Duodenal mucosa (tissue), 2 donors: ENCODE results near the gene ULBP2.
"Not testable (repeated sequence)": the region's sequence is repeated elsewhere in the genome, so short reads cannot be mapped to it uniquely, and the experiment has no call there.

Source experiments
- H3K27ac ChIP-seq: one replicate; pipeline ENCODE4 v1.7.0; 2013; ENCODE audit warnings: low read depth, low read length
- H3K27me3 ChIP-seq, 2 donors: one replicate each; pipeline ENCODE4 v1.7.0; 2013; ENCODE audit warnings: low read length in 2 of 2, control low read depth in 1 of 2; ENCODE audit not compliant: insufficient read depth in 2 of 2, control insufficient read depth in 1 of 2
- H3K36me3 ChIP-seq, 2 donors: one replicate each; pipeline ENCODE4 v1.7.0; 2013; ENCODE audit warnings: low read length in 2 of 2, control low read depth in 1 of 2; ENCODE audit not compliant: insufficient read depth in 2 of 2, control insufficient read depth in 1 of 2
- H3K4me1 ChIP-seq, 2 donors: one replicate each; pipeline ENCODE4 v1.7.0; 2013; ENCODE audit warnings: low read length in 2 of 2, control low read depth in 1 of 2; ENCODE audit not compliant: insufficient read depth in 2 of 2, control insufficient read depth in 1 of 2
- H3K4me3 ChIP-seq, 2 donors: one replicate each; pipeline ENCODE4 v1.7.0; 2013; ENCODE audit warnings: low read length in 2 of 2, low read depth in 1 of 2
- H3K9ac ChIP-seq, 2 donors: one replicate each; pipeline ENCODE4 v1.7.0; 2013; ENCODE audit warnings: low read length in 2 of 2, low read depth in 1 of 2
- H3K9me3 ChIP-seq, 2 donors: one replicate each; pipeline ENCODE4 v1.7.0; 2013; ENCODE audit warnings: low read length in 2 of 2, control low read depth in 1 of 2; ENCODE audit not compliant: control insufficient read depth in 1 of 2

The ULBP2 gene

GRCh38 chr6:149948011-149948410, 6.2 kb downstream of the ULBP2 start:
- H3K9me3 ChIP-seq = no peaks in the 10 kb centered on the region
- no peak overlapping the region for H3K9ac ChIP-seq
- H3K27me3 ChIP-seq = peaks cover 25 to 45% of the 10 kb centered on the region in 2 donors
- H3K27ac ChIP-seq = no peak overlapping the region
- H3K36me3 ChIP-seq = no peaks in the 10 kb centered on the region
- no peaks in the 10 kb centered on the region for H3K4me1 ChIP-seq
- H3K4me3 ChIP-seq = no peak overlapping the region

DNA sequence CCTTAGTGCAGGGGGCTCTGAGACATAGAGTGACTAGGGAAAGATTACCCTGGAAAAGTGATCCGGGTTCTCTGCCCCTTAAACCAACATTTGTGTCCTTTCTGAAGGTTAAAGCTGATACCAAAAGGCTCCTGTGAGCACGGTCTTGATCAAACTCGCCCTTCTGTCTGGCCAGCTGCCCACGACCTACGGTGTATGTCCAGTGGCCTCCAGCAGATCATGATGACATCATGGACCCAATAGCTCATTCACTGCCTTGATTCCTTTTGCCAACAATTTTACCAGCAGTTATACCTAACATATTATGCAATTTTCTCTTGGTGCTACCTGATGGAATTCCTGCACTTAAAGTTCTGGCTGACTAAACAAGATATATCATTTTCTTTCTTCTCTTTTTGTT, 6.8 kb downstream of the ULBP2 start:
- H3K9ac ChIP-seq = no peak overlapping the region
- H3K27ac ChIP-seq = no peak overlapping the region
- H3K4me3 ChIP-seq = no peak overlapping the region
- peaks cover 31 to 48% of the 10 kb centered on the region in 2 donors for H3K27me3 ChIP-seq
- H3K36me3 ChIP-seq = no peaks in the 10 kb centered on the region
- no peaks in the 10 kb centered on the region for H3K9me3 ChIP-seq
- no peaks in the 10 kb centered on the region for H3K4me1 ChIP-seq

DNA sequence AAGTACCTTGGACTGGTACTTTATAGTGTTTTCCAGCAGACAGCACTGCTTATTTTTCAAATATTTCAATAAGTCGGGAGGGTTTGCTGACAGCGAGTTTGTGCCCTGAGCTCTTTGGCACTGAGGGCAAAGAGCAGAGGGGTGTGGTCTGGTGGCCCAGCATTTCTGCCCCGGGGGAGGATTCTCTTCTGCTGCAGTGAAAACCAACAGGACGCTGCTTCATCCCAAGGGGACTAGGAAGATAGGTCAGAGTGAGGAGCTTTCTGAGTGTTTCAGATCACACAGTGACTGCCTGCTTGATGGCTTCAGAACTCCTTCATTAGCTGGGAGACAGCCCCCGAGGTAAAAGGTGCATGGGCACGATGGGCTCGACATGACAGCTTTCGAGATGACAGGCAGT, 8.6 kb downstream of the ULBP2 start:
- Histone ChIP-seq H3K36me3 (no peaks in the 10 kb centered on the region), H3K9me3 (no peaks in the 10 kb centered on the region), H3K4me1 (no peaks in the 10 kb centered on the region), H3K9ac (no peak overlapping the region), H3K27ac (no peak overlapping the region), H3K27me3 (peaks cover 34 to 52% of the 10 kb centered on the region in 2 donors), H3K4me3 (no peak overlapping the region)

GRCh38 chr6:149951096-149951495, 9.3 kb downstream of the ULBP2 start:
- Histone ChIP-seq H3K9me3 (no peaks in the 10 kb centered on the region), H3K4me1 (no peaks in the 10 kb centered on the region), H3K4me3 (no peak overlapping the region), H3K27ac (no peak overlapping the region), H3K27me3 (peaks cover 41 to 59% of the 10 kb centered on the region in 2 donors), H3K9ac (no peak overlapping the region), H3K36me3 (no peaks in the 10 kb centered on the region)

DNA sequence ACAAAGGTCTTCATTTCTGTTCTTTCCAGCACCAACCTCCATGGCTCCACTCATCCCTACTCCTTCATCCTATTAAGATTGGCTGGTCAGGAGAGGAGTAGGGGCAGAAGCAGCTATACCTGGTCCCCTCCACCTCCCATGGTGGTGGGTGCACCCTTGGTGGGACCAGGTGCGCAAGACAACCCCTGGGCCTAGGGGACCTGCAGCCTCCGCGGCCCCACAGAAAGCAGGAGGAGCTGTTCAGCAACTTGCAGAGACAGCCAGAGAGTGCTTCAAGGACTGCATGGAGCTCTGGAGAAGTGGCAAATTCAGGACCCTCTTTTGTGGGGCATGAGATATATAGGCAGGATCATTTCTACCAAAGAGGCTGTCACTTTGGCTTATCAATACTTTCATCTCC, 9.8 kb downstream of the ULBP2 start:
- Histone ChIP-seq H3K4me1 (no peaks in the 10 kb centered on the region), H3K27ac (no peak overlapping the region), H3K4me3 (no peak overlapping the region), H3K9ac (no peak overlapping the region), H3K36me3 (no peaks in the 10 kb centered on the region), H3K9me3 (no peaks in the 10 kb centered on the region), H3K27me3 (peaks cover 43 to 57% of the 10 kb centered on the region in 2 donors)

GRCh38 chr6:149953390-149953789, 11.6 kb downstream of the ULBP2 start:
- not testable (repeated sequence) for H3K4me3 ChIP-seq, H3K4me1 ChIP-seq, H3K27ac ChIP-seq, H3K36me3 ChIP-seq, H3K9me3 ChIP-seq, H3K9ac ChIP-seq
- H3K27me3 ChIP-seq = peaks cover 43 to 55% of the 10 kb centered on the region in 2 donors

DNA sequence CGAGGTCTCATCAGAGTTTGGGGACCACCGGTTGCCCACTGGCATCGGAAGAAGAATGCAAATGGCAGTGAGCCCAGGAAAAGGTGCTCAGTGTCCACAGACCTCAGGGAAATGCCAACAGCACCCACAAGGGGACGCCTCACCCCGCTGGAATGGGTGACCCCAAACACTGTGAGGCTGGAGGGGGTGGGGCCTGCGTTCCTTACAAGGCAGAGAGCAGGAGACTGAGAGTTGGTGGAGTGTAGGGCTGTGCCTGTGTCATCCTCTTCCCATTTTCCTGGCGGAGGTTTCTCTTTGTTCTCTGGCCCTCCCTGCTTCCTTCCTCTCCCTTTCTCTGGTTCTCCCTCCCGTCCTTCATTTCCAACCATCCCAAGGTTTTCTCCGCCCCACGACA, 12.1 kb downstream of the ULBP2 start:
- H3K27ac ChIP-seq, H3K4me1 ChIP-seq, H3K9ac ChIP-seq, H3K36me3 ChIP-seq, H3K9me3 ChIP-seq, H3K4me3 ChIP-seq: not testable (repeated sequence)
- peaks cover 44 to 52% of the 10 kb centered on the region in 2 donors for H3K27me3 ChIP-seq

DNA sequence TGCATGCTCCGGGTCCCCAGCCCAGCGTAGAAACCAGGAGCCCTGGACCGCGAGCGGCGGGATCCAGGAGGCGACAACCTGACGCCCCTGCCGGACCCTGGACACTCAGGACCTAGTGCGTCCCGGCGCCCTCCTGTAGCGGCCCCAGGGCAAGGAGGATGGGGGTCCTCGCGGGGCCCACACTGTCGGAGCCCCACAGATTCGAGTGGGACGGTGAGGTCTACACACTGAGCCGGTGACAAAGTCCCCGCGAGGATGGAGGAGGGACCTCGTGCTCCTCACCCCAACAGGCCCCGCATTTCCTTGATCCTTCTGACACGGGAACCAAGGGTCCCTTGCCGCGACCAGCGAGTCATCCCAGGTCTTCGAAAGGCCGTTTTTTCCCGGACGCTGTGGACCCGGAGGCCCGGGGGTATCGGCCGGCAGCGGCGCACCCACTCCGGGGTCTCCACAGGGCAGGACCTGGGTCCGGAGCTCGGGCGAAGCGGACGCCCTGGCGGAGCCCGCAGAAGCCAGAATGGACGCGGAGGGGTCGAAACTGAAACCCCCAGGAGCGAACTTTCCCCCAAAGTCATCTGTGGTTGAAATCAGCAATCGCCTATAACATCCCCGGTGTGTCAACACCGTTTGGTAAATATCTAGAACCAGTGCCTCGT, 12.6 kb downstream of the ULBP2 start:
- not testable (repeated sequence) for H3K36me3 ChIP-seq, H3K27ac ChIP-seq, H3K4me1 ChIP-seq, H3K9me3 ChIP-seq, H3K9ac ChIP-seq, H3K4me3 ChIP-seq
- peaks cover 50 to 56% of the 10 kb centered on the region in 2 donors for H3K27me3 ChIP-seq

GRCh38 chr6:149954984-149955653, 13.3 kb downstream of the ULBP2 start:
- not testable (repeated sequence) for H3K9me3 ChIP-seq, H3K4me3 ChIP-seq, H3K27ac ChIP-seq, H3K4me1 ChIP-seq, H3K9ac ChIP-seq, H3K36me3 ChIP-seq
- peaks cover 51 to 56% of the 10 kb centered on the region in 2 donors for H3K27me3 ChIP-seq

GRCh38 chr6:149955654-149956317, 14.0 kb downstream of the ULBP2 start:
- H3K4me1 ChIP-seq, H3K4me3 ChIP-seq, H3K9ac ChIP-seq, H3K36me3 ChIP-seq, H3K9me3 ChIP-seq, H3K27ac ChIP-seq: not testable (repeated sequence)
- peaks cover 50 to 53% of the 10 kb centered on the region in 2 donors for H3K27me3 ChIP-seq
